Hepatocyte (in vitro differentiated cells): ENCODE results near the gene CRMP1.

Source experiments
- CTCF ChIP-seq: fragments of 200-600 bp; sonication (generic); IDR thresholded peaks from 2 replicates; pipeline ENCODE4 v1.5.1; 2016; ENCODE audit warnings: antibody characterized with exemption, mild to moderate bottlenecking; ENCODE audit not compliant: poor library complexity
- EZH2 ChIP-seq: fragments of 200-600 bp; sonication (generic); IDR thresholded peaks from 2 replicates; pipeline ENCODE4 v1.6.1; 2016; ENCODE audit warnings: antibody characterized with exemption, mild to moderate bottlenecking, borderline replicate concordance
- EZH2phosphoT487 ChIP-seq: fragments of 200-600 bp; sonication (generic); IDR thresholded peaks from one replicate; pipeline ENCODE4 v1.6.1; 2018; ENCODE audit warnings: antibody characterized with exemption, mild to moderate bottlenecking, low read depth, moderate library complexity; ENCODE audit not compliant: unreplicated experiment, severe bottlenecking

GRCh38 chr4:5784021-5784420 lies 108.9 kb downstream of the CRMP1 start:
- no peak for TF ChIP-seq CTCF
- no peak for TF ChIP-seq EZH2
- no peak for TF ChIP-seq EZH2phosphoT487
